K562 (cell line): Measurements from ENCODE around the gene TIAL1. TPM values are rescaled to one million over a fixed set of nuclear protein-coding genes. Genes with fewer than 3 reads are reported as not detected.
A peak's percentile ranks its signal among the peaks of the same experiment; 100 is the strongest.
"Not testable (repeated sequence)": the region's sequence is repeated elsewhere in the genome, so short reads cannot be mapped to it uniquely, and the experiment has no call there.

Source experiments
- ATAC-seq: fragments of 200-7000 bp; cut with Tn5 transposase; 3 replicates; pipeline ENCODE4 v1.9.1; 2020; ENCODE audit warnings: moderate library complexity
- BruUV-seq: library from RNA; stranded (reverse); fragments of 400-500 nt; replicated peaks from 2 replicates; lab custom pipeline; 2021; lab: Mats Ljungman, UMichigan
- CTCF ChIA-PET: fragments of 300-600 bp; formaldehyde crosslinking; extraction: SDS; loops from one replicate; lab custom pipeline; 2021; ENCODE audit warnings: low intra/inter-chr PET ratio; lab: Yijun Ruan, JAX
- POLR2A ChIA-PET: fragments of 300-600, 350-650 bp; sonication (Branson Sonifier 250); formaldehyde crosslinking; extraction: SDS; loops from one replicate; lab custom pipeline; 2021; ENCODE audit warnings: antibody characterized with exemption, inconsistent platforms; lab: Yijun Ruan, JAX
- DNase-seq, 4 experiments: peaks; one replicate each; pipeline versions ENCODE4 v3.0.0 to v3.0.0-alpha.2; 2011 to 2018; ENCODE audit warnings: low spot score in 3 of 4, mixed read lengths in 3 of 4; ENCODE audit errors: extremely low read depth in 1 of 4
- FAIRE-seq: peaks from 2 replicates; lab custom pipeline; 2011; peaks lifted over from hg19 to GRCh38; lab: Jason Lieb, UNC
- H2AFZ ChIP-seq: 2 replicates; pipeline ENCODE4 v1.6.0; 2011; ENCODE audit warnings: low read depth, low read length, control low read depth, inconsistent platforms
- H3K27ac ChIP-seq: fragments of 200-600 bp; 3 replicates; pipeline ENCODE4 v1.8.0; 2011; ENCODE audit warnings: low read depth, mild to moderate bottlenecking, control low read depth, inconsistent platforms, low read length, moderate library complexity, mixed read lengths; ENCODE audit errors: extremely low read depth
- H3K27me3 ChIP-seq, 2 experiments: fragments of 300-600 bp in 1 of 2; 2 replicates in 1 of 2; 3 replicates in 1 of 2; pipeline versions ENCODE4 v1.6.0 to v1.8.0; 2011; ENCODE audit warnings: inconsistent platforms in 2 of 2, low read length in 2 of 2, mild to moderate bottlenecking in 1 of 2, mixed read lengths in 1 of 2, moderate library complexity in 1 of 2; ENCODE audit not compliant: control insufficient read depth in 2 of 2, insufficient read depth in 2 of 2
- H3K36me3 ChIP-seq: fragments of 300-600 bp; 3 replicates; pipeline ENCODE4 v1.8.0; 2011; ENCODE audit warnings: mild to moderate bottlenecking, low read length, inconsistent platforms; ENCODE audit not compliant: control insufficient read depth, insufficient read depth
- H3K4me1 ChIP-seq, 2 experiments: fragments of 200-600 bp in 1 of 2; replicated peaks in 1 of 2; 2 replicates in 1 of 2; 3 replicates in 1 of 2; pipeline versions ENCODE4 v1.5.1 to v1.8.0; 2011; ENCODE audit warnings: inconsistent platforms in 2 of 2, low read length in 2 of 2, mild to moderate bottlenecking in 1 of 2, mixed read lengths in 1 of 2, moderate library complexity in 1 of 2; ENCODE audit not compliant: control insufficient read depth in 2 of 2, insufficient read depth in 2 of 2
- H3K4me2 ChIP-seq: 2 replicates; pipeline ENCODE4 v1.6.1; 2011; ENCODE audit warnings: low read length, control low read depth, inconsistent platforms, mixed read lengths; ENCODE audit not compliant: insufficient read depth
- H3K4me3 ChIP-seq: fragments of 200-600 bp; sonication (generic), shearing (Covaris generic); 2 replicates; pipeline ENCODE4 v1.5.1; 2016; ENCODE audit warnings: control low read depth, inconsistent platforms
- H3K79me2 ChIP-seq: fragments of 200-600 bp; 3 replicates; pipeline ENCODE4 v1.8.0; 2011; ENCODE audit warnings: low read length, inconsistent platforms; ENCODE audit not compliant: control insufficient read depth, insufficient read depth
- H3K9ac ChIP-seq, 2 experiments: 2 replicates each; pipeline versions ENCODE4 v1.6.0 to v1.6.1; 2011; ENCODE audit warnings: low read depth in 2 of 2, low read length in 2 of 2, control low read depth in 1 of 2, inconsistent platforms in 1 of 2, mild to moderate bottlenecking in 1 of 2, mixed read lengths in 1 of 2; ENCODE audit not compliant: insufficient read depth in 1 of 2
- H3K9me1 ChIP-seq: one replicate; pipeline ENCODE4 v1.6.0; 2011; ENCODE audit warnings: inconsistent platforms, mild to moderate bottlenecking, low read length, moderate library complexity; ENCODE audit not compliant: control insufficient read depth, insufficient read depth
- H3K9me3 ChIP-seq: replicated peaks from 2 replicates; pipeline ENCODE4 v1.5.1; 2011; ENCODE audit warnings: low read depth, low read length, inconsistent platforms; ENCODE audit not compliant: control insufficient read depth, insufficient read depth
- H4K20me1 ChIP-seq: replicated peaks from 2 replicates; pipeline ENCODE4 v1.6.1; 2011; ENCODE audit warnings: low read length, inconsistent platforms, mixed read lengths; ENCODE audit not compliant: control insufficient read depth, insufficient read depth
- GMEB1 ChIP-seq: fragments of 250-450 bp; sonication (Bioruptor Pico); IDR thresholded peaks from 2 replicates; pipeline ENCODE4 v1.4.0; 2020; ENCODE audit warnings: mild to moderate bottlenecking
- PURB ChIP-seq: sonication (generic); formaldehyde crosslinking; IDR thresholded peaks from 2 replicates; pipeline ENCODE4 v1.9.0; 2021; ENCODE audit warnings: low read depth, mild to moderate bottlenecking, missing genetic modification reagents
- WGBS: fragments of 100-300 bp; shearing (Covaris generic); methylation state at CpG from one replicate; pipeline ENCODE4 v1.1.6; 2016; ENCODE audit warnings: low coverage, mixed read lengths; ENCODE audit not compliant: insufficient coverage; ENCODE audit errors: missing lambda C conversion rate; 5-methylcytosine and 5-hydroxymethylcytosine counted together
- in situ Hi-C: fragments of 300-500 bp; cut with MboI; formaldehyde crosslinking; loops from 4 replicates; pipeline ENCODE4 v1.15.0; 2018; ENCODE audit warnings: inconsistent platforms, mixed read lengths
- intact Hi-C: fragments of 100-400 bp; cut with micrococcal nuclease; formaldehyde crosslinking; loops from 2 replicates; pipeline ENCODE4 v1.14.2; 2022
- polyA plus RNA-seq, 8 experiments: library from polyadenylated mRNA; depleted of rRNA in 4 of 8; stranded (reverse) in 5 of 8; unstranded in 3 of 8; fragments of >200 nt; fragmentation: Nextera tagmentation in 2 of 8; fragmentation: Illumina TruSeq in 1 of 8; extraction: Ambion mirVana in 2 of 8; extraction: Trizol in 1 of 8; gene quantifications; 2 replicates each; pipeline versions ENCODE4 v1.2.1 to v1.2.3, GENCODE V29; 2011 to 2014; ENCODE audit warnings: inconsistent platforms in 1 of 8, missing spikeins in 1 of 8
- total RNA-seq, 7 experiments: library from RNA; depleted of rRNA in 6 of 7; stranded (reverse); fragments of >200 nt in 6 of 7; fragmentation: Illumina TruSeq in 2 of 7; extraction: Trizol in 2 of 7; gene quantifications; 2 replicates each; pipeline versions ENCODE4 v1.2.1 to v1.2.3, GENCODE V29; 2011 to 2021; ENCODE audit warnings: low replicate concordance in 1 of 7

The TIAL1 gene
- total and polyA plus RNA-seq, 9 of the 15 experiments (the other 6 are each of a cell fraction or from before 2014, with no cell fraction given), result 22.5 to 126 (median 58.2) TPM

GRCh38 chr10:119533473-119533872, 63.3 kb downstream of the TIAL1 start:
- intact Hi-C loops, result no loop called here
- CTCF ChIA-PET, result no interaction called here
- no peak overlapping the region for H3K4me2 ChIP-seq
- ATAC-seq (no peak), FAIRE-seq (peak; percentile 11), DNase-seq (no peak)
- no TSS peak for BruUV-seq
- no peak overlapping the region for H3K4me3 ChIP-seq
- H3K4me1 ChIP-seq, result peaks cover 8 to 20% of the 10 kb centered on the region in 2 experiments
- peaks cover 22% of the 10 kb centered on the region; the same call in 1 of the 3 replicates for H3K36me3 ChIP-seq
- in situ Hi-C loops, result no loop called here
- TF ChIP-seq PURB (CRISPR knock-in tag) (no peak), GMEB1 (CRISPR knock-in tag) (no peak)
- no peak overlapping the region for H3K9ac ChIP-seq
- no peak overlapping the region for H2AFZ ChIP-seq
- H3K79me2 ChIP-seq, result peaks cover 83% of the 10 kb centered on the region
- 0 out of 2 replicates have a peak, but pooled peaks cover 3% of the 10 kb centered on the region for H4K20me1 ChIP-seq
- no peak overlapping the region for H3K27ac ChIP-seq
- POLR2A ChIA-PET, result no interaction called here
- no peaks in the 10 kb centered on the region for H3K27me3 ChIP-seq
- WGBS, result 84% methylated on average over 2 of the region's 2 CpGs
- no peaks in the 10 kb centered on the region for H3K9me3 ChIP-seq
- peaks cover 2% of the 10 kb centered on the region for H3K9me1 ChIP-seq

- H2AFZ ChIP-seq, H3K27me3 ChIP-seq, H3K27ac ChIP-seq, in situ Hi-C loops, CTCF ChIA-PET, H4K20me1 ChIP-seq, intact Hi-C loops, H3K9me3 ChIP-seq, FAIRE-seq, H3K4me2 ChIP-seq, DNase-seq, H3K9me1 ChIP-seq, H3K9ac ChIP-seq, ATAC-seq, BruUV-seq, H3K4me3 ChIP-seq: not testable (repeated sequence)
- H3K36me3 ChIP-seq, result peaks cover 23% of the 10 kb centered on the region; the same call in 1 of the 3 replicates
- peaks cover 80% of the 10 kb centered on the region for H3K79me2 ChIP-seq
- WGBS, result 84% methylated on average over 5 of the region's 8 CpGs
- peaks cover 4 to 13% of the 10 kb centered on the region in 2 experiments; a peak in 3 of 5 replicates for H3K4me1 ChIP-seq
- POLR2A ChIA-PET, result interaction anchor here (0.7 kb wide), 1 partner anchor 698 kb away, joined by 3 read pairs; no protein-coding TSS in a partner anchor
These were observed 64.0 kb downstream of the TIAL1 start for GRCh38 chr10:119532791-119533190.
